Mesenteric fat pad (tissue), 1 donor: ENCODE results near the gene PLCL1. TPM values are rescaled to one million over a fixed set of nuclear protein-coding genes. Genes with fewer than 3 reads are reported as not detected.
"Not testable (repeated sequence)": the region's sequence is repeated elsewhere in the genome, so short reads cannot be mapped to it uniquely, and the experiment has no call there.

Experiments
- DNase-seq: peaks from one replicate; pipeline ENCODE4 v3.0.0-alpha.2; 2020; ENCODE audit warnings: low spot score
- total RNA-seq: library from RNA; stranded (reverse); fragmentation: NEBNext Ultra II Directional; extraction: Animal tissue kit (Norgen Biotek cat#: 25700); gene quantifications from one replicate; pipeline ENCODE4 v1.2.1, GENCODE V29; 2021
- donor health status: DM: yes; HTN: yes; CAD: no.

The PLCL1 gene
- total RNA-seq, 1 donor from 2014 or later = 3.6 TPM

- no peak for DNase-seq
Measured at GRCh38 chr2:198164843-198165242, 360.4 kb downstream of the PLCL1 start.

DNA sequence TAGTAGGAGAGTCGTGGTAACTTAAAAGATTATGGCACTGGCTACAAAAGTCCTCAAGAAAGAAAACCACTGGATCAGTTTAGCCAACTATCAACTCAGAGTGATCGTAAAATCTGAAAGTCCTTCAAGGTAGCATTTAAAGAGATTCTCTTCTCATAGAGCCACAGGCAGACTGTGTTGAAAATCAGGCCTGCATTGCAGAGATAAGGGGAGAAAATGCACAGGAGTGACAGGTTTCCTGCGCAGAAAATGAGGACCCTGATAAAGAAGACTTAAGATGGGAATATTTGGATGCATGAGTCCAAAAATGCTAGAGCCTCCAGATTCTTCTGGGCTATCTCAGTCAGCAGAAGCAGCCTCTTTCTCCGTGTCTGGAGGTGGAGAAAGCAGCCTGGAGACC, 360.9 kb downstream of the PLCL1 start:
- no peak for DNase-seq

- no peak for DNase-seq
Measured at GRCh38 chr2:198167346-198167745, 363.0 kb downstream of the PLCL1 start.

- DNase-seq = no peak
Measured at GRCh38 chr2:198168651-198169050, 364.3 kb downstream of the PLCL1 start.

GRCh38 chr2:198173242-198173641, 368.8 kb downstream of the PLCL1 start:
- DNase-seq = no peak

- no peak for DNase-seq
Measured at GRCh38 chr2:198173864-198174263, 369.5 kb downstream of the PLCL1 start.

DNA sequence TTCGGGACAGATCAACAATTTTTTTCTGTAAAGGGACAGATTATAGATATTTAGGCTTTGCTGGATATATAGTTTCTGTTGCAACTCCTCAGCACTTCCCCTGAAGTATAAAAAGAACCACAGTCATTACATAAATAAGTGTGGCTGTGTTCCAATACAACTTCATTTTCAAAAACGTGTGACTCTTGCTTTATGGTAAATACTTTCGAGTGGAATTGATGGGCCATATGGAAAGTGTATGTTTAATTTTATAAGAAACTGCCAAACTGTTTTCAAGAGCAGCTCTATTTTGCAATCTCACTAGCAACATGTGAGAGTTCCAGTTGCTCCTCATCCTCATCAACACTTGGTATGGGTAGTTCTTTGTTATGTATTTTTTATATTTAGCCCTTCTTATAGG, 370.9 kb downstream of the PLCL1 start:
- DNase-seq = no peak

GRCh38 chr2:198177040-198177439, 372.6 kb downstream of the PLCL1 start:
- DNase-seq = no peak

GRCh38 chr2:198178766-198179165, 374.4 kb downstream of the PLCL1 start:
- DNase-seq = no peak

DNA sequence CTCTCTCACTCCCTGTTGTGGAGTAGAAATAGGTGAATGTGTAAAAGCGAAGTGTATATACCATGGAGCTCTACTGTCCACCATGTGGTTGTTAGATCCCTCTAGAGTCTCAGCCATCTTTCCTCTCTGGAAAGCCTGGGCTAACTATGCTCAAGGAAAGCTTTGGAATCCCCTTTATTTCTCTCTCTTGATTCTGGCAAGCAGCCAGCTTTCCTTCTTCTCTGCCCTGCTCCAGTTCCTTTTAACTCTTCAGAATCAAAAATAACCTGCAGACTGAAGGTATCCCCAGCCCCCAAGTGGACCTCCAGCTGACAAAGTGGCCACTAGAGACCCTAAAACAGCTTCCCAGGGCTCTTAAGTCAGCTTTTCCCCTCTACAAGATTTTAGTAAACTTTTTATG, 381.9 kb downstream of the PLCL1 start:
- no peak for DNase-seq

DNA sequence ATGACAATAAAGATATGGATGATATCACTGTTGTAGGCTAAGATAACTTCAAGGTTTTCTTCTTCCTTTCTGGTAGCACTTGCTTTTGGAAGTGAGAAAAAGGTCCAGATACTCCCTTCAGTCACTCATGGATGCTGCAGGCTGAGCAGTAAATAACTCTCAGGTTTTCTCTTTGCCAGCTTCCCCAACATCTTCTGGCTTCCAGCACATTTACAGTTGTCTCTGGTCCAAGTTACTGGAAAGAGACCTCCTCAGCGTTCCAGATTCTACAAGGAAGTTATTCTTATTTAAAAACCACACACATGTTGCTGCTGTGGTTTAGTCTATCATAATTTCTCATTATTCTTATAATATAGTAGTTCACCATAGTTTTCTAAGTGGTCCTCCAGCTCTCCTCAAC, 383.4 kb downstream of the PLCL1 start:
- DNase-seq = no peak

DNA sequence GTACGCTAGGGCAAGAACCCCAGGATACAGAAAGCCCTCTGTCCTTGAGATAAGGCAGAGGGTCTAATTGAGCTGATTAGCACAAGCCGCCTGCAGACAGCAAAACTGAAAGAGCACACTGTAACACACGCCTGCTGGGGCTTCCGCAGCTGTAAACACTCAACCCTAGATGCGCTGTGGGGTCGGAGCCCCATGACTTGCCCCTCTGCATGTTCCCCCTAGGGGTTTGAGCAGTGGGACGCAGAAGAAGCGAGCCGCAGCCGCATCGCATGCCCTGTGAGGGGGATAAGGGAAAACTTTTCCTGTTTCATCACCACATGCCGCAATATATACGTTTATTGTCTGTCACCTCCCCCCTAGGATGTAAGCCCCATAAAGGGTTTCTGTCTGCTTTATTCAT, 384.6 kb downstream of the PLCL1 start:
- DNase-seq = no peak

DNA sequence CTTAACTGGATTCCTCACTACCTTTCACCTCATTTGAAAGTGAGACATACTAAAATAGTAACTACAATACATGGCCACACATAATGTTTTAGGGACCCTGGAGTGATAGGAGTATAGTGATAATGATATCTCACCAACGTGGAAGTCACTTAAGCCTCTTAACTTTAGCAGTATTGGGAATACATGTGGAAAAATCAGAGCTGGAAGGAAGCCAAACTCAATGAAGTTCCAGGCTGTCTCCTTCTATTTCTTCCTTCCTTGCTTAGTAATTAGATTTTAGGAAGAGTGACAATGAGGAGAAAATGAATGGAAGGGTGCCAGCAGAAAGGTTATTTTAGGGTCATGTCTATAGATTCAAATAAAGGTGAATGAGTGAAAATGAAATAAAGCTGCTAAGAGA, 387.3 kb downstream of the PLCL1 start:
- no peak for DNase-seq

- DNase-seq = not testable (repeated sequence)
Measured at GRCh38 chr2:198196556-198196955, 392.2 kb downstream of the PLCL1 start.

Other genes starting within 250 kb of the PLCL1 start
- gene RFTN2, start 129.0 kb upstream of the PLCL1 start, total RNA-seq = 6.8 TPM
- 8.0 TPM for gene MARS2, start 99.2 kb upstream of the PLCL1 start, total RNA-seq
- gene BOLL, start 19.3 kb upstream of the PLCL1 start, total RNA-seq = not detected